Measurements from ENCODE around the gene PRKAR2A.
"Not testable (repeated sequence)": the region's sequence is repeated elsewhere in the genome, so short reads cannot be mapped to it uniquely, and the experiment has no call there.

PRKAR2A gene

DNA sequence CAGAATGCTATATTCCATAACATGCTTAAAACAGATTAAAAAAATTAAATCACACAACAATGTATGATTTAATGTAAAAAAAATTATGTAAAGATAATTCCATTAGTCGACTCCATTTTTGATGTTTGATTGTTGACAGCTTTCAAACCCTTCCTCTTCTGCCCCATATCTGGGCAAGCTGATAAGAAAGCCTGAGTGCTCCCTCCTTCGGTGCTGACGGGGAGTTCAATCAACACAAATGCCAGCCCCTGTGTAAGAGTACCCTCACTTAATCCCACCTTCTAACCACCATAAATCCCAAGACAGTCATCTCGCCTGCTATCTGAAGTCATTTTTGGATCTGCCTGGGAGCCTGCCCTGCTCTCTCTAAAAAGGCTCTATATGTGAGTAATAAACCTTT lies 70.8 kb downstream of the PRKAR2A start:
- no peak for DNase-seq

DNA sequence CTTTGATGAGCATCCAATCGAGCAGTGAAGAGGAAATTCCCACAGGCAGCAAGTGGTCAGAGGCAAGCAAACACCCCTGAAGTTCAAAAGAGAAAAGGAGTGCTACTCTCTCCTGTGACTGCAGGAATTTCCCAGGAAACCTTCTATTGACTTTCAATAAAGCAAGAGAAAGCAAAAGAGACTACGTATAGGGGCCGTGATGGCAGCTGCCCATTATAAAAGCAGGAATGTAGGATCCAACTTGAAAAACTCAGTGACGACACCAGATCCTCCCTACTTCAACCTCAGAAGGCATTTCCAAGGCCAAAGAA lies 77.5 kb downstream of the PRKAR2A start:
- no peak for DNase-seq

DNA sequence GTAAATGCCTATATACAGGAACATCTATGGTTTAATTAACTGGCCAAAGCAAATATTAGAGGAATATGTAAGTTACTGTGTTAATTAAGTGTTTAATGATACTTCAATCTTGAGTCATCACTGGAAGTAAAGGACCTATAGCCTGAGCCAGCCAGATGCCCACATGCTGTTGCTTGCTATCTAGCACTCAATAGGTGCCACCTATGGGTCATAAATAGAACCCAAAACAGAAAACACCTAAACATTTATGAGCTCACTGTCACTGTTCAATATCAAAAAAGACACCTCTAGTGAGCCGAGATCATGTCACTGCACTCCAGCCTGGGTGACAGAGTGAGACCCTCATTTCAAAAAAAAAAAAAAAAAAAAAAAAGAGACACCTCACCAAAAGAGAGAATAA lies 82.3 kb downstream of the PRKAR2A start:
- no peak for DNase-seq

DNA sequence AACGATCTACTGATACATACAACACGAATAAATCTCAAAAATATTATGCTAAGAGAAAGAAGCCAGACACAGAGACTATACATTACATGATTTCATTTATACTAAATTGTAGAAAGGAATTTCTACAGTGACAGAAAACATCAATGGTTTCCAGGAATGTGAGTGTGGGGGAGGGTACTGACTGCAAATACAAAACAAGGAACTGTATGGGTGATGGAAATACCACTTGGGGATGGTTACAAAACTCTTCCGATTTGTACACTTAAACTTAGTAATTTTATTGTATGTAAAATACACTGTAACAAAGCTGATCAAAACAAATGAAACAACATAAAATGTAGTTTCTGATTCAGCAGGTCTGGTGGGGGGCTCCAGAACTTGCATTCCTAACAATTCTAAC lies 84.9 kb downstream of the PRKAR2A start:
- no peak for DNase-seq

DNA sequence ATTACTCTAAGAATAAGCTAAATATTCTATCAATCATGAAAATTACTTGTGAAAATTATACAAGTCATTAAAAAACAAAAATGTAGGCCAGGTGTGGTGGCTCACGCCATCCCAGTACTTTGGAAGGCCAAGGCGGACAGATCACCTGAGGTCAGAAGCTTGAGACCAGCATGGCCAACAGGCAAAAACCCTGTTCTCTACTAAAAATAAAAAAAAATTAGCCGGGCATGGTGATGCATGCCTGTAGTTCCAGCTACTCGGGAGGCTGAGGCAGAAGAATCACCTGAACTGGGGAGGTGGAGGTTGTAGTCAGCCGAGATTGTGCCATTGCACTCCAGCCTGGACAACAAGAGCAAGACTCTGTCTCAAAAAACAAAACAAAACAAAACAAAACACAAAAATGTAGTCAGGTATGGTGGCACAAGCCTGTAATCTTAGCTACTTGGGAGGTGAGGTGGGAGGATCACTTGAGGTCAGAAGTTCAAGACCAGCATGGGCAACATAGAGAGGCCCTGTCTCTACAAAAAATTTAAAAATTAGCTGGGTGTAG lies 87.6 kb downstream of the PRKAR2A start:
- DNase-seq = not testable (repeated sequence)

DNA sequence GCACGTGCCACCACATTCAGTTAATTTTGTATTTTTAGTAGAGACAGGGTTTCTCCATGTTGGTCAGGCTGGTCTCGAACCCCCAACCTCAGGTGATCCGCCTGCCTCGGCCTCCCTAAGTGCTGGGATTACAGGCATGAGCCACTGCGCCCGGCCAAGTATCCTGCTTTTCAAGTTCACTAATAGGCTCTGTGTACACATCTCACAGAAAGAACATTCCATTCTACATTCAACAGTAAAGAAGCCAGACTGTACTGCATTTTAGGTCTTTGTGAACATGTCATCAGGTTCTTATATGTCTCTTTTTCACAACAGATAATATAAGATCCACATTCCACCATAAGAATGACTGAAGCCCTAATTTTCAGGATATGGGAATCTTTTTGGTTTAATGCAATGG lies 88.1 kb downstream of the PRKAR2A start:
- DNase-seq = not testable (repeated sequence)

DNA sequence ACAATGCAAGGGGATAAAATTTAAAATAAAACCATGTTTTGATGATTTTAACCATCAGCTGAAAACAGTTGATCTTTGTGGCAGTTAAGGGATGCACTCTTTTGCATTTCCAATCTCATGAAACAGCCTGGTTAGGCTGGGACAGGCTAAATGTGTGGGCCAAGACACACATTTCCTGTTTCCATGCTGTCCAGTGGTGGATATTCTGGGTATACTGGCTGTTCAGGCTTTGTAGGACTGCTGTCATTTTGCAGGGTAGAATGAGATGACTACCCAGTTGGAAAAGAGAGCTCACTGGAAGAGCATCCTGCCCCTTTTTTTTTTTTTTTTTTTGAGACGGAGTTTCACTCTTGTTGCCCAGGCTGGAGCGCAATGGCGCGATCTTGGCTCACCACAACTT lies 88.6 kb downstream of the PRKAR2A start:
- no peak for DNase-seq

DNA sequence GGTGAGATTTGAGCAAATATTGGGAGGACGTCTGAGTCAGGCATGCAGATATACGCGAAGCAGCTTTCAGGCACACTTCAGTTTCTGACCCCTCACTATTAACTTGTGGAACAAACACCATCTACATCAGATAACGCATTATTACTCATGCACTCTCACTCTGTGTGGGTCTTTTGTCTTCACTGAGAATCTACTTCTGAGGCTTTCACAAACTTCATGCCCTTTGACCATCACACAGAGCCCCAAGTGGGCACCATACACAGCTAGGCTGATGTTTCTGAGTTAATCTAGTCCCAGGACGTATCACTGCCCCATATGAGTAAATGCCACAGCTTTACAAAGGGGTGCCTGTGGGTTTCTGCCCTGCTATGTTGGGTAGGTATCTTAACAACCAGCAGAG lies 91.0 kb downstream of the PRKAR2A start:
- DNase-seq = no peak

DNA sequence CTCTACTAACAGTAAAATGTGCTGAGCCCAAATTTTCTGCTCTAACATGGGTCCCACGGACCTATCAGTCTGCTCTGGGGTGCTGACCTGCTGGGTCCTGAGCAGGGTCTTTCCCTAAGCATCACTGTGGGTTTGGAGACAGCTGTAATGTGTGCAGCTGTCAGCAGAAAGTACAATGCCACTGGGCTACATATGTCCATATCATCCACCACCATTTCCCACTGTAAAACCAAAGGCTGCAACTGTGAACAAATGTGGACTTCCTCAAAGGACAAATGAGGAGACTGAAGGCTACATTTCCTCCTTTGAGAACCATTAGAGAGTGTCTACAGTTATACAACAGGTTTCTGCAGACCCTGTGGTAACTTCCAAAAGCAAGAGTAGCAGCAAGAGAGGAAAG lies 96.8 kb downstream of the PRKAR2A start:
- DNase-seq = no peak

DNA sequence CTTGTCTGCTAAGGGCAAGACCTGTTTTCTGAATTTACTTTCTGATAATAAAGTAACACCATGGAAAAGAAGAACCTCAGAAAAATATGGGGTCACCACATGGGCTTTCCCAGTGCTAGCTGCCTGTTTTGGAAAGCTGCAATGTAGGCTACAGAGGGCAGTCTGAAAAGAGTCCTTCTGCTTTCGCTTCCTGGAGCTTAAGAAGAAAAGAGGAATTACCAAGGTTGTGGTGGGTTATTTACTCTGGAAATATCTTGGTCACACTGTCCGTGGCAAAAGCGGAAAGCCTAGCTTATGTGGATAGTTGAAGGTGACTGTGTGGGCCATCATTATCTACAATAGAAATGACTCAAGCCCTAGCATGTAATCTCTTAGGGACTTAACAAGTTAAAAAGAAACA lies 98.9 kb downstream of the PRKAR2A start:
- DNase-seq = no peak

DNA sequence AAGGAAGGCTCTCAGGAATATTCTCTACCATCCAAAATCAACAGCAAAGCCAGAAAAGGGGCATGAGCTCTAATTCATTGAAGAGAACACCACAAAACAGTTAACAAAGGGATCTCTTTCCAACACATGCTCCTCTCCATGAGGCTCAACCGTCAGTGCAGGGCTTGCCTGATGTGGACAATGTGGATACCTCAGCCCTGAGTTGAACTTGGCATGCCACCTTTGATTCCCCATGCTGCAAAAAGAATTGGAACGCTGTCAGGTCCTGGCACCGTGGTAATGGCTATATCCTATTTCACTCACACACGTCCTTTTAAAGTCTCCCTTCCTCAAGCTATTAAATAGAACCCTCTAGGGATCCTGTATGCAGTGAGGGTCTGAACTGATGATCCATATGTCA lies 100.0 kb downstream of the PRKAR2A start:
- no peak for DNase-seq

DNA sequence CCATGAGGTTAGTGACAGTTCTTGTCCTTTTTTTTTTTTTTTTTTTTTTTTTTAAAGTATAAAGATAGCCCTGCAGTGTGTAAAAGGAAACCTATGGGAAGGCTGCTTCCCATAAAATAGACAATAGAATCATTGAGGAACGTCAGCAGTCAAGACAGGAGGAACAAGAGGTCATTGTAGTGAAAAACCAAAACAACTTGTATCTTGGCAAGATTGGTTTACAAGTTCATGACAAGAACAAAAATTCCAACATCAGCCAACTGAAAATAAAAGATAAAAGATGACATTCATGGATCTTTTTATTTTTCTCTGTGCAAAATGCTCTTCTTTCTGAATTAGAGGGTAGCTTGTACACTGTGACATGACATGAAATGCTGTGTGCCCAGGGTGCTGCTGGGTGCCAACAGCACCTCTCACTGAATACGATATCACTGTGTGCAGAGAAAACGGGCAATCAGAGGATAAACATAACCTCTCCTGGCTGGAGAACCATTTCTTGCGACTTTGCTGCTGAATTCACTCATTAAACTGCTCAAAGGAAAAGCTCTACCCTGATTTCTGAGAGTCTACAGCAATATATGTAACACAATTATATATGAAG lies 100.6 kb downstream of the PRKAR2A start:
- no peak for DNase-seq

DNA sequence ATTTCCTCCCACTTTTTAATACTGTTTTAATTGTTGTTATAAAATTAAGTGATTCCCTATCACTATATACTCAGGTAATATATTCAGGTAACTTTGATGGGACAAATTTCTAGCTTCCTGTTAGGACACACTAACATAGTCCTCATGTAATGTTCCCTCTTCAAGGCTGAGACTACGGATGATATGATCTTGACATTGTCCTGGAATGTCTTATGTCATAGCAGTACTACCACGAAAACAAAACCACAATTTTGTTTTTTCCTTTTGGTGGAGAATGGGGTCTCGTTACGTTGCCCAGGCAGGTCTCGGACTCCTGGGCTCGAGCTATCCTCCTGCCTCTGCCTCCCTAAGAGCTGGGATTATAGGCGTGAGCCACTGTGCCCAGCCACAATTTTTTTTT lies 103.9 kb downstream of the PRKAR2A start:
- DNase-seq = no peak

DNA sequence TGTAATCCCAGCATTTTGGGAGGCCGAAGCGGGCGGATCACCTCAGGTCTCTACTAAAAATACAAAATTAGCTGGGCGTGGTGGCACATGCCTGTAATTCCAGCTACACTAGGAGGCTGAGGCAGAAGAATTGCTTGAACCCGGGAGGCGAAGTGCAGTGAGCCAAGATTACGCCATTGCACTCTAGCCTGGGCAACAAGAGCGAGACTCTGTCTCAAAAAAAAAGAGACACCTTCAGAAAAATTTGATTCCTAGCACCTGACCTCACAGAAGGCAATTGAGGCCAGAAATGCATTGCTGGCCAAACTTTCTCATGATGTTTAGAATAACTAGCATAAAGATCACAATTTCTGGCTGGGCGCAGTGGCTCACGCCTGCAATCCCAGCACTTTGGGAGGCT lies 106.4 kb downstream of the PRKAR2A start:
- DNase-seq = not testable (repeated sequence)

DNA sequence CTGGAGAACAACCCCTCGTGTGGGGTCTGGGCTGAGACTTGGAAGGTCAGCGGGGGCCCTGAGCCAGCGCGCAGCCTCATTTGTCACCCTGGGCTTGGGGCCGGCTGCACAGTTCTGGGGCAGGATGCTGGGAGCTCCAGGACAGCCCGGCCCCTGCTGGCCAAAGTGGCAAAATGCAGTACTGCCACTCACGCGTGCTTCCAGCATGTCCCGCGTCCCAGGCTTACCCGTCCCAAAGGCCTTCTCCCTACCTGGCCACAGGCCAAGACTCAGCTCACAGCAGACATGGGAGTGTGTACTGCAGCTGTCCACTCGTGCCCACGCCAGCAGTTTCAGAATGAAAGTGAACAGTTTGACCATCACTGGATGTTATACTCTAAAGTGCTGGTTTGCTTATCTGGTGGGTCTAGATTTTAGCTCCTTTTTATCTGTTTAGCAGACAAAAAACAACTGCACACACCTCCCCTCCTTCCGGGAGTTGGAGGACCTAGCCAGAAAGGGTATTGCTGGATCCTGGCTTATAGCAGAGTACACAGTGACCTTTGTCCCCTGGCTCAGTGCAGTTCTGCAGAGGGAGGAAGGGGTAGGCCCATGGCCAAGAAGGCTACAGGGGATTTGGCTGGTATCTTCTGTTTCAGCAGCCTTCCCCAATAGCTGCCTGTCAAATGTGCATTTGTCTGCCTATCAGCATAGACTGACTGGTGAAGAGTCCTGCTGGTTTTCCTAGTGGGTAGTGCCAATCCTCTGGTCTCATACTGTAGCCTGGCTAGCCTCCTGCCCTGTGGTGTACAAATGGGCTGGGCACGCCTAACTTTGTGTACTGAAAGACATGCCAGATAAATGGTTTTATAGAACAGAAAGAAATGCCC lies 107.5 kb downstream of the PRKAR2A start:
- no peak for DNase-seq

DNA sequence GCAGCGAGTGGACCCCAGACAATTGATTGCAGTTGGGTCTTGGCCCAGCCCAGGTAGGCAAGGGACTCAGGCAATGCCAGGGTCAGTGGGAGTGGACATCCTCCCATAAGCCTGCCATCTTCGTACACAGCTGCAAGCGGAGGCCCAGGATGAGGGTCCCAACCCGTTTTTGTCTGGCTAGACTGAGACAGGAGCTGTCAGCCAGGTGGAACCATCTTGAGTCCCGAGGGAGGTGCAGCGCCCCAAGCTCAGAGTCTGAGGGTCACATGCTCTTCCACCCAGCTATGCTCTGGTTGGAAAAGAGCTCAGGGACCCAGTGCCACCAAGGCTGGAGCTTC lies 108.1 kb downstream of the PRKAR2A start:
- no peak for DNase-seq

DNA sequence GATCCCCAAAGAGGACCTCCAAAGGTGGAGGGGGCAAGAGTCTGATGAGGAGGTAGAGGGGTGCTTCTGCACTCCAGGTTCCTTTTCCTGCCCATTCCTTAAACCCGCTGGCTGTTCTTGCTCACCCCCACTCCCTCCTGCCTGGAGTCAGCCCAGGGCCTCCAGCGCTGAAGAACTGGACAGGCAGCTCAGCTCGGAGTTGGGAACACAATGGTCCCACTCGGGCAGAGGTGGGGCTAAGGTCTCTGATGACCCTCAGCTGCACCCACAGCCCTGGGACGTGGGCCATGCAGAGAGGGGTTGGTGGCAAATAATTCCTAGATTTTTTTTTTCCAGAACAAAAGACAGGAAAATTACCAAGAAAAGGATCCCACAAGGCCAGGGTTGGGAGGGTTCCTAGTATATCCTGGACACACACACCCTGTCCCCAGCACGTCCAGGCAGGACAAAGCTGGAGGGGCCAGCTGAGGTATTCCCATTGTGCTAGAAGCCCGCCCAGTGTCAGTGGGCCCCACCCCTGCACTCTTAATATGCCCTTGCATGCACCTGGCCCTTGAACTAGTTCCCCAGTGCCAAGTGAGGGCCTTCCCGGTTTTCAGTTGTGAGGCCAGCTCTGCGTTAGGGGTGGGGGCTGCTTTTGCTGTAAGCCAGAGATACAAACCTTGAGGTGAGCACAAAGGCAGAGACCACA lies 108.6 kb downstream of the PRKAR2A start:
- DNase-seq = no peak

DNA sequence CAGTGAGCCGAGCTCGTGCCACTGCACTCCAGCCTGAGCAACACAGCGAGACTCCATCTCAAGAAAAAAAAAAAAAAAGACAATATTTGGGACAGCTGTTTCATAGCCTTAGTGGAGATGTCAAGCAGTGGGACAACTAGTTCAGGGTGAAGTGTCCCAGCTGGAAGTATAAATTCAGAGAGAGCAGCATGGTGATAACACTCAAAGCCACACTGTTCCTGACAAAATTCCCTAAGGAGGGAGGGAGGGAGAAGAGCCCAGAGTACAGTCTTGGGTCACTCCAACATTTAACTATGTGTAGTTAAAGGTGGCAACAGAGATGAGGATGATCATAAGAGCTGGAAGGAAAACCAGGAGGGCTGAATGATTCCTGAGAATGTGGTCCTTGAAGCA lies 109.5 kb downstream of the PRKAR2A start:
- no peak for DNase-seq

DNA sequence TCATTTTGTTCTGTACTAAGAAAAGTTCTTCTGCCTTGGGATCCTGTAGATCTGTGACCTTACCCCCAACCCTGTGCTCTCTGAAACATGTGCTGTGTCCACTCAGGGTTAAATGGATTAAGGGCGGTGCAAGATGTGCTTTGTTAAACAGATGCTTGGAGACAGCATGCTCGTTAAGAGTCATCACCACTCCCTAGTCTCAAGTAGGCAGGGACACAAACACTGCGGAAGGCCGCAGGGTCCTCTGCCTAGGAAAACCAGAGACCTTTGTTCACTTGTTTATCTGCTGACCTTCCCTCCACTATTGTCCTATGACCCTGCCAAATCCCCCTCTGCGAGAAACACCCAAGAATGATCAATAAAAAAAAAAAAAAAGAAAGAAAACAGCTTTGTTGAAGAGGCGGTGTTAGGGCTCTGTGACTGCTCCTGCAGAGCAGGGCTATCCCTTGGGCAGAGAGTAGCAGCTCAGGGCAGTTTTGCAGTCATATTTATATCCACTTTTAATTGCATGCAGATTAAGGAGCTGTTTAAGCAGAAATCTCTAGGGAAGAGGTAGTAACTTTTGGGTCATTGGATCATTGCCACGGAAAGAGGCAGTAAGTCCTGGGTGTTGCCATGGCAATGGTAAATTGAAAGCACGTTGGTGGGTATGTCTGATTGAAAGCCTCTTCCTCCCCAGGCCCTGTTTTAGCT lies 112.5 kb downstream of the PRKAR2A start:
- not testable (repeated sequence) for DNase-seq

DNA sequence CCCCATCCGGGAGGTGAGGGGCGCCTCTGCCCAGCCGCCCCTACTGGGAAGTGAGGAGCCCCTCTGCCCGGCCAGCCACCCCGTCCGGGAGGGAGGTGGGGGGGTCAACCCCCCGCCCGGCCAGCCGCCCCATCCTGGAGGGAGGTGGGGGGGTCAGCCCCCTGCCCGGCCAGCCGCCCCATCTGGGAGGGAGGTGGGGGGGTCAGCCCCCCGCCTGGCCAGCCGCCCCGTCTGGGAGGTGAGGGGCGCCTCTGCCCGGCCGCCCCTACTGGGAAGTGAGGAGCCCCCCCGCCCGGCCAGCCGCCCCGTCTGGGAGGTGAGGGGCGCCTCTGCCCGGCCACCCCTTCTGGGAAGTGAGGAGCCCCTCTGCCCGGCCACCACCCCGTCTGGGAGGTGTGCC lies 113.1 kb downstream of the PRKAR2A start:
- not testable (repeated sequence) for DNase-seq

DNA sequence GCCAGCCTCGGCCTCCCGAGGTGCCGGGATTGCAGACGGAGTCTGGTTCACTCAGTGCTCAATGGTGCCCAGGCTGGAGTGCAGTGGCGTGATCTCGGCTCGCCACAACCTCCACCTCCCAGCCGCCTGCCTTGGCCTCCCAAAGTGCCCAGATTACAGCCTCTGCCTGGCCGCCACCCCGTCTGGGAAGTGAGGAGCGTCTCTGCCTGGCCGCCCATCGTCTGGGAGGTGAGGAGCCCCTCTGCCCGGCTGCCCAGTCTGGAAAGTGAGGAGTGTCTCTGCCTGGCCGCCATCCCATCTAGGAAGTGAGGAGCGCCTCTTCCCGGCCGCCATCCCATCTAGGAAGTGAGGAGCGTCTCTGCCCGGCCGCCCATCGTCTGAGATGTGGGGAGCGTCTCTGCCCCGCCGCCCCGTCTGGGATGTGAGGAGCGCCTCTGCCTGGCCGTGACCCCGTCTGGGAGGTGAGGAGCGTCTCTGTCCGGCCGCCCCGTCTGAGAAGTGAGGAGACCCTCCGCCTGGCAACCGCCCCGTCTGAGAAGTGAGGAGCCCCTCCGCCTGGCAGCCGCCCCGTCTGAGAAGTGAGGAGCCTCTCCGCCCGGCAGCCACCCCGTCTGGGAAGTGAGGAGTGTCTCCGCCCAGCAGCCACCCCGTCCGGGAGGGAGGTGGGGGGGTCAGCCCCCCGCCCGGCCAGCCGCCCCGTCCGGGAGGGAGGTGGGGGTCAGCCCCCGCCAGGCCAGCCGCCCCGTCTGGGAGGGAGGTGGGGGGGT lies 113.7 kb downstream of the PRKAR2A start:
- DNase-seq = not testable (repeated sequence)

DNA sequence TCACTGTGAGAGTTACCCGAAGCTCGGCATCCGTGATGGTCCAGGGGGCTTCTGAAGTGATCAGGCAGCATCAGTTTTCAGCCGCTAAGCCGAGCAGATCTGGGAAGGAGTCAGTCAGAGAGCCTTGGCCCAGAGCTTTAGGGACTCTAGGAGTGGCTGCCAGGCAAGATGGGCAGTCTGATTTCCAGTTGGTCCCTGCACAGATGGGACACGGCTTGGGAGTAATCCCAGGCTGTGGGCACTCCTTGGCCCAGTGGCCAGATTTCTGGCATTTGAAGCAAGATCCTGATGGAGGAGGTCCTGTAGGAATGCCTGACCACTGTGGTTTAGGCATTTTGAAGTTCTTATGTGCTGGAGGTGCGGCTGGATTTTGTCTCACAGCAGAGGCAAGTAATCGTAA lies 120.2 kb downstream of the PRKAR2A start:
- no peak for DNase-seq
